ENCODE data around the gene SUN5. TPM values are rescaled to one million over a fixed set of nuclear protein-coding genes. Genes with fewer than 3 reads are reported as not detected.

Gene SUN5
- total RNA-seq, 1 experiment from 2014 or later, result not detected

DNA sequence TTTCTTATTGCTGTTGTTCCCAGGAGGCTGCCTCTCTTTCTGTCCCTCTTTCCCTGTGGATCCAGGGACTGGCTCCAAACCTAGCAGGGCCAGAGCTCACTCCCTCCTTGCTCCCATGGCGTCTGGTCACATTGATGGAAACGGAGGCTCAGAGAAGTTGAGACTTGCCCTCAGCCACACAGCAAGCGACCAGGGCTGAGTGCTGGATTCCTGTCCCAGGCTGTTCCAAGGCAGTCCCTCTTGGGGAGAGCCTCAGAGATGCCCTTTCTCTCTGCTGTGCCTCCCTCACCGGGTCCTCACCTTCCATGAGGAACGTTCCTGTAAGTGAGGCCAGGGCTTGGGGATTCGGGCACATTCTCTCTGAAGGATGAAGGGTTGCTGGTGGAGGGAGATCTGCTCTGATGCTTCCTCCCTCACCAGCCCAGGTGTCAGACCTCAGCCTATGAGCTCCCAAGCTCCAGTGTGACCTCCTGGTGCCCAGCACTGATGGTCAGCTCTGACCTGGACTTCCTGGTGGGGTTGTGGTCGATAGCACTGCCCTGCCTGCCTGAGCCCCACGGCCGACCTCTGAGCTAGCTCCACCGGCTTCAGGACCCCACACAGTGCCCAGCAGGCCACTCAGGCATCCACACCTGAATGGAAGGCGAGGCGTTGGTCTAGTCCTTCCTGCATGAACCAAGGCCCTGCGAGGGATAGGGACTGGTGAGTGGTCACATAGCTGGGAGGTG, 26.8 kb downstream of the SUN5 start:
- H3K27me3 ChIP-seq (ENCODE audit: low read length), result peaks cover 68% of the 10 kb centered on the region
- H3F3A ChIP-seq (ENCODE audit: low read length, unreplicated experiment), result no peaks in the 10 kb centered on the region
- H3K79me2 ChIP-seq (ENCODE audit: low read length), result no peaks in the 10 kb centered on the region
- DNase-seq (no peak), ATAC-seq (no peak)
- intact Hi-C loops (cut with micrococcal nuclease), result no loop called here
- H3K4me3 ChIP-seq (ENCODE audit: low read length), result no peak overlapping the region
- H4K20me1 ChIP-seq (ENCODE audit: low read length), result no peaks in the 10 kb centered on the region
- TF ChIP-seq EZH2phosphoT487 (IDR thresholded peaks at IDR 0.05; ENCODE audit: borderline replicate concordance, low read length), result no peak
- TF ChIP-seq, protein P1, sequence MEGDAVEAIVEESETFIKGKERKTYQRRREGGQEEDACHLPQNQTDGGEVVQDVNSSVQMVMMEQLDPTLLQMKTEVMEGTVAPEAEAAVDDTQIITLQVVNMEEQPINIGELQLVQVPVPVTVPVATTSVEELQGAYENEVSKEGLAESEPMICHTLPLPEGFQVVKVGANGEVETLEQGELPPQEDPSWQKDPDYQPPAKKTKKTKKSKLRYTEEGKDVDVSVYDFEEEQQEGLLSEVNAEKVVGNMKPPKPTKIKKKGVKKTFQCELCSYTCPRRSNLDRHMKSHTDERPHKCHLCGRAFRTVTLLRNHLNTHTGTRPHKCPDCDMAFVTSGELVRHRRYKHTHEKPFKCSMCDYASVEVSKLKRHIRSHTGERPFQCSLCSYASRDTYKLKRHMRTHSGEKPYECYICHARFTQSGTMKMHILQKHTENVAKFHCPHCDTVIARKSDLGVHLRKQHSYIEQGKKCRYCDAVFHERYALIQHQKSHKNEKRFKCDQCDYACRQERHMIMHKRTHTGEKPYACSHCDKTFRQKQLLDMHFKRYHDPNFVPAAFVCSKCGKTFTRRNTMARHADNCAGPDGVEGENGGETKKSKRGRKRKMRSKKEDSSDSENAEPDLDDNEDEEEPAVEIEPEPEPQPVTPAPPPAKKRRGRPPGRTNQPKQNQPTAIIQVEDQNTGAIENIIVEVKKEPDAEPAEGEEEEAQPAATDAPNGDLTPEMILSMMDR (conservative IDR thresholded peaks at IDR 0.05; ENCODE audit: low read depth, low read length), result no peak
- no peak for TF ChIP-seq EZH2 (IDR thresholded peaks at IDR 0.05; ENCODE audit: low read length, unreplicated experiment)
- no peaks in the 10 kb centered on the region for H3K9me2 ChIP-seq (replicated peaks; ENCODE audit: low read length)
- H3K36me3 ChIP-seq (ENCODE audit: low read depth, low read length), result no peaks in the 10 kb centered on the region
- H2AFZ ChIP-seq (ENCODE audit: low read length), result no peak overlapping the region
- no peak overlapping the region for H3K4me2 ChIP-seq (ENCODE audit: low read length)
- no peak overlapping the region for H3K27ac ChIP-seq (ENCODE audit: low read length)
- no peaks in the 10 kb centered on the region for H3K9me3 ChIP-seq (ENCODE audit: low read length)
- POLR2A ChIA-PET (ENCODE audit: unreplicated experiment), result no interaction called here
- no peak overlapping the region for H3K9ac ChIP-seq (ENCODE audit: low read length)
- H3K4me1 ChIP-seq (ENCODE audit: insufficient read depth, low read length), result no peaks in the 10 kb centered on the region
- CTCF ChIA-PET, result no interaction called here
- no TSS peak for BruUV-seq (replicated peaks)

DNA sequence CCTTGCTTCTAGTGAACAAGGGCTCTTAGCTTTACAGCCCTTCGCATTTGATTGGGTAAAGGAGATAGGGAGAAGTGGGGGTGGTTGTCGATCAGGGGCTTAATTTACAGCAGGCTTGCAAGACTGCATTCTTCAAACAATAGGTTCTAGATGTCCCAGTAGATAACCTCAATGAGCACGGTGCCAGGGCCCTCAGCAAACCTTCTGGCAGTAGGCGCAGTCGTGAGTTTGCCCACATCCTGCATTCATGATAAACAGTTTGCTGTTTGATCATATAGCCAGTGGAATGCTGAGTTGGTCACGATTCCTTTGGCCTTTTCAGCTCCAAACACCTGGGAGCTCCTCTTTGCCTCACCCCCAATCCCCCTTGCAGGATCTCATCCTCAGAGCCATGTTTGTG, 27.5 kb downstream of the SUN5 start:
- no peak for DNase-seq
- Histone ChIP-seq H3F3A (ENCODE audit: low read length, unreplicated experiment) (no peaks in the 10 kb centered on the region), H3K9ac (ENCODE audit: low read length) (no peak overlapping the region), H3K4me2 (ENCODE audit: low read length) (no peak overlapping the region), H2AFZ (ENCODE audit: low read length) (no peak overlapping the region), H3K4me1 (ENCODE audit: insufficient read depth, low read length) (no peaks in the 10 kb centered on the region), H3K27ac (ENCODE audit: low read length) (no peak overlapping the region), H3K9me2 (replicated peaks; ENCODE audit: low read length) (no peaks in the 10 kb centered on the region), H3K36me3 (ENCODE audit: low read depth, low read length) (no peaks in the 10 kb centered on the region), H3K79me2 (ENCODE audit: low read length) (no peaks in the 10 kb centered on the region), H3K4me3 (ENCODE audit: low read length) (no peak overlapping the region), H4K20me1 (ENCODE audit: low read length) (no peaks in the 10 kb centered on the region), H3K27me3 (ENCODE audit: low read length) (peaks cover 75% of the 10 kb centered on the region), H3K9me3 (ENCODE audit: low read length) (no peaks in the 10 kb centered on the region)
- CTCF ChIA-PET, result interaction anchor here (0.6 kb wide), 1 partner anchor 72 kb away, joined by 6 read pairs; no protein-coding TSS in a partner anchor
- BruUV-seq (replicated peaks), result no TSS peak
- TF ChIP-seq, protein P1 (conservative IDR thresholded peaks at IDR 0.05; ENCODE audit: low read depth, low read length), result no peak
- no peak for TF ChIP-seq EZH2 (IDR thresholded peaks at IDR 0.05; ENCODE audit: low read length, unreplicated experiment)
- no peak for TF ChIP-seq EZH2phosphoT487 (IDR thresholded peaks at IDR 0.05; ENCODE audit: borderline replicate concordance, low read length)
- POLR2A ChIA-PET (ENCODE audit: unreplicated experiment), result no interaction called here
- intact Hi-C loops (cut with micrococcal nuclease), result no loop called here
- no peak for ATAC-seq
